ENCODE measurements around the gene ACP5. TPM values are rescaled to one million over a fixed set of nuclear protein-coding genes. Genes with fewer than 3 reads are reported as not detected.
A peak's percentile ranks its signal among the peaks of the same experiment; 100 is the strongest.

ACP5 gene
- total and polyA plus RNA-seq, 2 of the 4 experiments (the other 2 are of a cell fraction), result 0.54 to 1.2 TPM

GRCh38 chr19:11597202-11598102, 20.0 kb upstream of the ACP5 start, which contains the start of gene ZNF627:
ZNF627 (plus strand) TSS chr19:11597483; CDS start chr19:11597628, 145 bp downstream.
- Histone ChIP-seq H4K5ac (ENCODE audit: low read depth, low read length) (peak within 1 kb of the TSS; percentile 99), H2AK5ac (ENCODE audit: low read depth, low read length) (peak within 1 kb of the TSS; percentile 93), H3K9me1 (ENCODE audit: insufficient read depth, low read length) (peaks cover 10% of the 10 kb centered on the region; the same call in 1 of the 2 replicates), H3K23ac (ENCODE audit: low read depth, low read length) (peak within 1 kb of the TSS; percentile 92), H2BK15ac (ENCODE audit: low read depth, low read length) (no peak within 1 kb of the TSS), H3K4me3 (ENCODE audit: insufficient read depth, low read depth, low read length) (peak within 1 kb of the TSS; percentile 99), H3K4ac (ENCODE audit: low read depth, low read length) (peak within 1 kb of the TSS; percentile 96), H2BK120ac (ENCODE audit: low read depth, low read length) (peak within 1 kb of the TSS; percentile 75), H3K4me1 (ENCODE audit: control insufficient read depth, insufficient read depth, low read length) (no peaks in the 10 kb centered on the region; the same call in 1 of the 2 replicates), H2BK5ac (ENCODE audit: low read depth, low read length, poor library complexity, severe bottlenecking) (peak within 1 kb of the TSS; percentile 99), H2AFZ (replicated peaks; ENCODE audit: low read length, poor library complexity) (peak within 1 kb of the TSS; percentile 99), H4K20me1 (ENCODE audit: insufficient read depth, low read length) (peaks cover 30% of the 10 kb centered on the region), H3K36me3 (ENCODE audit: control insufficient read depth, insufficient read depth, low read length) (peaks cover 8% of the 10 kb centered on the region), H3K27me3 (ENCODE audit: control insufficient read depth, insufficient read depth, low read length) (no peaks in the 10 kb centered on the region), H2BK20ac (ENCODE audit: low read depth, low read length) (no peak within 1 kb of the TSS; the same call in 1 of the 2 replicates), H3K18ac (ENCODE audit: low read depth, low read length) (peak within 1 kb of the TSS; percentile 98), H2AK9ac (replicated peaks; ENCODE audit: low read depth, low read length, poor library complexity) (peak within 1 kb of the TSS; percentile 99), H3K9ac (ENCODE audit: low read depth, low read length) (peak within 1 kb of the TSS; percentile 100), H3K56ac (ENCODE audit: extremely low read depth, insufficient read depth, low read length) (peak within 1 kb of the TSS; percentile 80; the same call in 1 of the 2 replicates), H4K91ac (ENCODE audit: insufficient read depth, low read depth, low read length) (peak within 1 kb of the TSS; percentile 87), H3K79me1 (ENCODE audit: low read depth in 1 of 2, low read length in 2 of 2) (peaks cover 12 to 37% of the 10 kb centered on the region in 2 experiments), H4K8ac (ENCODE audit: low read depth in 2 of 2, low read length in 2 of 2) (peak within 1 kb of the TSS; percentile 57 to 98), H3K27ac (ENCODE audit: insufficient read depth, low read length) (peak within 1 kb of the TSS; percentile 100), H3K4me2 (ENCODE audit: low read depth, low read length) (peak within 1 kb of the TSS; percentile 73), H3K14ac (replicated peaks; ENCODE audit: low read depth, low read length) (peak within 1 kb of the TSS; percentile 99), H3K9me3 (ENCODE audit: control insufficient read depth, insufficient read depth, low read length) (no peaks in the 10 kb centered on the region)
- in situ Hi-C loops (cut with MboI; ENCODE audit: low sequenced_read_pairs), result no loop called here
- BruUV-seq (replicated peaks), result no TSS peak
- TF ChIP-seq, protein P1, sequence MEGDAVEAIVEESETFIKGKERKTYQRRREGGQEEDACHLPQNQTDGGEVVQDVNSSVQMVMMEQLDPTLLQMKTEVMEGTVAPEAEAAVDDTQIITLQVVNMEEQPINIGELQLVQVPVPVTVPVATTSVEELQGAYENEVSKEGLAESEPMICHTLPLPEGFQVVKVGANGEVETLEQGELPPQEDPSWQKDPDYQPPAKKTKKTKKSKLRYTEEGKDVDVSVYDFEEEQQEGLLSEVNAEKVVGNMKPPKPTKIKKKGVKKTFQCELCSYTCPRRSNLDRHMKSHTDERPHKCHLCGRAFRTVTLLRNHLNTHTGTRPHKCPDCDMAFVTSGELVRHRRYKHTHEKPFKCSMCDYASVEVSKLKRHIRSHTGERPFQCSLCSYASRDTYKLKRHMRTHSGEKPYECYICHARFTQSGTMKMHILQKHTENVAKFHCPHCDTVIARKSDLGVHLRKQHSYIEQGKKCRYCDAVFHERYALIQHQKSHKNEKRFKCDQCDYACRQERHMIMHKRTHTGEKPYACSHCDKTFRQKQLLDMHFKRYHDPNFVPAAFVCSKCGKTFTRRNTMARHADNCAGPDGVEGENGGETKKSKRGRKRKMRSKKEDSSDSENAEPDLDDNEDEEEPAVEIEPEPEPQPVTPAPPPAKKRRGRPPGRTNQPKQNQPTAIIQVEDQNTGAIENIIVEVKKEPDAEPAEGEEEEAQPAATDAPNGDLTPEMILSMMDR (conservative IDR thresholded peaks at IDR 0.05; ENCODE audit: low read depth, low read length), result 0 out of 2 replicates have a peak, but pooled peaks have one; percentile 16
- TF ChIP-seq FOS (IDR thresholded peaks at IDR 0.05; ENCODE audit: low read depth, low read length) (peak; percentile 10; the same call in 1 of the 2 replicates), POLR2A (IDR thresholded peaks at IDR 0.05; ENCODE audit: low read depth, low read length) (peak; percentile 96), MAFK (IDR thresholded peaks at IDR 0.05; ENCODE audit: low read depth, low read length) (no peak), MAZ (IDR thresholded peaks at IDR 0.05; ENCODE audit: borderline replicate concordance, low read depth, low read length) (peak; percentile 57; the same call in 1 of the 2 replicates), BHLHE40 (IDR thresholded peaks at IDR 0.05; ENCODE audit: low read depth, low read length) (no peak), MXI1 (IDR thresholded peaks at IDR 0.05; ENCODE audit: borderline replicate concordance, low read depth, low read length) (0 out of 2 replicates have a peak, but pooled peaks have one; percentile 16)
- POLR2A ChIA-PET (ENCODE audit: unreplicated experiment), result no interaction called here
- ATAC-seq (ENCODE audit: low read depth) (peak; percentile 100), DNase-seq (peak; percentile 98)
- intact Hi-C loops (cut with micrococcal nuclease), result no loop called here
- dilution Hi-C loops (cut with HindIII; ENCODE audit: low sequenced_read_pairs, unreplicated experiment), result no loop called here
- CTCF ChIA-PET, result interaction anchor here (0.6 to 0.7 kb wide), 2 partner anchors 14 to 32 kb away, joined by 3 to 7 read pairs; no protein-coding TSS in a partner anchor
- 0% methylated on average over 3 of the region's 67 CpGs; no CpG with 5 or more reads in 1 of the 2 experiments for WGBS, 2 experiments (ENCODE audit: extremely low coverage in 2 of 2, insufficient read length in 1 of 2)

Measured in IMR-90 (cell line).